NCI-H2196 (cell line): Measurements from ENCODE around the gene MAST3.

Experiments used
- DNase-seq: peaks from one replicate; lab custom pipeline; 2025; ENCODE audit not compliant: unreplicated experiment; lab: John Stamatoyannopoulos, UW

The MAST3 gene

DNA sequence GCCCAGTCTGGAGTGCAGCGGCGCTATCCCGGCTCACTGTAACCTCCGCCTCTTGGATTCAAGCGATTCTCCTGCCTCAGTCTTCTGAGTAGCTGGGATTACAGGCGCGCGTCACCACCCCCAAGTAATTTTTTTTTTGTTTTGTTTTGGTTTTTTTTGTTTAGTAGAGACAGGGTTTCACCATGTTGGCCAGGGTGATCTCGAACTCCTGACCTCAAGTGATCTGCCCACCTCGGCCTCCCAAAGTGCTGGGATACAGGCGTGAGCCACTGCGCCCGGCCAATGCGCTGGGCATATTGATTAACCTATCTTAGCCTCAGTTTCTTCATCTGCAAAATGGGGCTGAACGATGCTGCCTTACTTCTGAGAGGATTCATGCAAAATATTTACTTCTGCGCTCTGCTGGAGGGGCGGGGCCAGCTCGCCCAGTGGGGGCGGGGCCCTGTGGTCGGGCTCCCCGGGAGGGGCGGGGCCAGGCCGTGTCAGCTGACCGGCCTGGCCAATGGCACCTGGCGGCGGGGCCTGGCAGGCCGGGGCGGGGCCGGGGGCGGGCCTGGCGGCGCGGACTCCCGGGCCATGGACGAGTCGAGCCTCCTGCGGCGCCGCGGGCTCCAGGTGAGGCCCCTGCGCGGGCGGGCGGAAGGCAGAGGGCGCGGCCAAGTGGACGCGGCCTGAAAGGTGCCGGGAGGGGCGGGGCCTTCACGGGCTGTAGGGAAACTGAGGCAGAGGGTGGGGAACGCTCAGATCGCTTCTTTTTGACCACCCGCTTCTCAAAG, at the start of gene MAST3:
Gene MAST3, plus strand, starts transcription at position 562 of the 776 bp plus-strand sequence. Its CDS starts 15 bp downstream, at position 577.
- peak; percentile 95 for DNase-seq

DNA sequence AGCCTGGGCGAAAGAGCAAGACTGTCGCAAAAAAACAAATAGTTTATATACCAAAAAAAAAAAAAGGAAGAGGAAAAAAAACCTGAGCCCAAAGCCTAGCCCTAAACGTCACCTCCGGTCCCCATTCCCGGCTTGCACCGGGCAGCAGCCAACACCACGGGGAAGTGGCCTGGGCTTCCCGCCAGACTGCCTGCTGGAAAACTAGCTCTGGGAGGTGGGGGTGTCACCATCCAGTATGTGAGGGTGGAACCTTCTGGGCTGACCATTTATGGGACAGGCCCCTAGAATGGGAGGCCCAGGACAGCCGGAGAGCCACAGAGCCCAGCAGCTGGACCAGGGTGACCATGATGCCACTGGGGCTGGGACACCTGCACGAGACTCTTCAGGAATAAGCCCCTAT, 48.2 kb upstream of the MAST3 start:
- DNase-seq = peak; percentile 52

DNA sequence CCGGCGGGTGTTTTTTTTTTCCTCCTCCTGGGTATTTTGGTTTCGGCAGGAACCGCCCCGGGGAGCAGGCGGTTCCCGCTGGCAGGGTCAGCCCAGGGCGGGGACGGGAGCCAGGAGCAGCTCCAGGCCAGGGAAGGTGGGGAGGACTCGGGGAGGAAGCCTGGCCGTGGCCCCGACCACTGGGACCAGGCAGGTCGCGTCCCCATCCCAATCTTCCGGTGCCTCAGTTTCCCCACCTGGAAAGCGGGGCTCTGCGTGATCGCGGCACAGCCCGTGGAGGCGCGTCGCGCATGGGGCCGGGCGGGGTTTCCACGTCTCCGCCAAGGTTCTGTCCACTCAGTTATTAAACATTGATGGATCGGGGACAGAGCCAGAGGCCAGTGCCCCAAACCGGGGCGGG, 45.7 kb upstream of the MAST3 start:
- DNase-seq = no peak

DNA sequence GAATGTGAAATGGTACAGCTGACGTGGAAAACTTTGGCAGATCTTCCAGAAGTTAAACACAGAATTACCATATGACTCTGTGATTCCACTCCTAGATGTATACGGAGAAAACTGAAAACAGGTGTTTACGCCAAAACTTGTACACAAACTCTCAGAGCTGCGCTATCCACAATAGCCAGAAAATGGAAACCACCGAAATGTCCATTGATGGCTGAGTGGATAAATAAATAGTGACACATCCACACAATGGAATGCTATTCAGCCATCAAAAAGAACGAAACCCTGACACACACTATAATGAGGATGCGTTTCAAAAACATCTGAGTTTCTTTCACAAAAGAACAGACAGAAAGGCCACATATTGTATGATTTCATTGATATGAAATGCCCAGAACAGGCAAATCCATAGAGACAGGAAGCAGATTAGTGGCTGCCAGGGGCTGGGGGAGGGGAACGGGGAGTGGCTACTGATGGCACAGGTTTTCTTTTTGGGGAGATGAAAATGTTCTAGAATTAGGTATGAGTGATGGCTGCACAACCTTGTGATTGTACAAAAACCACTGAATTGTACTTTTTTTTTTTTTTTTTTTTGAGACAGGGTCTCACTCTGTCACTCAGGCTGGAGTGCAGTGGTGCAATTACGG, 43.9 kb upstream of the MAST3 start:
- no peak for DNase-seq

DNA sequence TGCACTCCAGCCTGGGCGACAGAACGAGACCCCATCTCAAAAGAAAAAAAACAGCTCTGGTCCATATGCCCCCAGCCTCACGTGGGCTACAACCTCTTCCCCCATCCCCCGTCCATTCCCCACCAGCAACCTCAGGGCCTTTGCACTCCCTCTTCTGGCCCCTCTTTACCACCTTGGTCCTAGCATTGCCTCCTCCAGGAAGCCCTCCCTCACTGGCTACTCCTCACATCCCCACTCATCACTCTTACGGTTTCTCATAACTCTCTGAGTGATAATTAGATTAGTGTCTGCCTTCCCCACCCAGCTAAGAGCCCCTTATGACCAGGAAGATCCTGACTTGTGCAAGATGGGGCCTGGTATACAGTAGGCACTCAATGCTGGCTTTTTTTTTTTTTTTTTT, 41.6 kb upstream of the MAST3 start:
- no peak for DNase-seq

DNA sequence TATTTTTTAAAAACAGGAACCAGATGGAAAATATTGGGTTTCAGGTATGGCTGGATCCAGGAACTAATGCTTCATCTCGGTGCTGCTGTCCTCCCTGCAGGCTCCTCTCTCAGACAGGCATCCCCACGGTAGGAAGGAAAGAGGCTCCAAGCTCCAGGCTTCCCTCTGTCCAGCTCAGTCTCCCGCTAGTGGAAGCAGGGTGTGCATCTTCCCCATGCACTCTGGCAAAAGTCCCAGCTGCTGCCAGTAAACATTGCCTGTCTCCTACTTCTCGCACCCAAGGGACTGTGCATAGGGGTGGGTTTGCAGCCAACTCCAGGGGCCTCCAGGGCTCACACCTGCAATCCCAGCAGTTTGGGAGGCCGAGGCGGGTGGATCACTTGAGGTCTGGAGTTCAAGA, 40.0 kb upstream of the MAST3 start:
- no peak for DNase-seq

DNA sequence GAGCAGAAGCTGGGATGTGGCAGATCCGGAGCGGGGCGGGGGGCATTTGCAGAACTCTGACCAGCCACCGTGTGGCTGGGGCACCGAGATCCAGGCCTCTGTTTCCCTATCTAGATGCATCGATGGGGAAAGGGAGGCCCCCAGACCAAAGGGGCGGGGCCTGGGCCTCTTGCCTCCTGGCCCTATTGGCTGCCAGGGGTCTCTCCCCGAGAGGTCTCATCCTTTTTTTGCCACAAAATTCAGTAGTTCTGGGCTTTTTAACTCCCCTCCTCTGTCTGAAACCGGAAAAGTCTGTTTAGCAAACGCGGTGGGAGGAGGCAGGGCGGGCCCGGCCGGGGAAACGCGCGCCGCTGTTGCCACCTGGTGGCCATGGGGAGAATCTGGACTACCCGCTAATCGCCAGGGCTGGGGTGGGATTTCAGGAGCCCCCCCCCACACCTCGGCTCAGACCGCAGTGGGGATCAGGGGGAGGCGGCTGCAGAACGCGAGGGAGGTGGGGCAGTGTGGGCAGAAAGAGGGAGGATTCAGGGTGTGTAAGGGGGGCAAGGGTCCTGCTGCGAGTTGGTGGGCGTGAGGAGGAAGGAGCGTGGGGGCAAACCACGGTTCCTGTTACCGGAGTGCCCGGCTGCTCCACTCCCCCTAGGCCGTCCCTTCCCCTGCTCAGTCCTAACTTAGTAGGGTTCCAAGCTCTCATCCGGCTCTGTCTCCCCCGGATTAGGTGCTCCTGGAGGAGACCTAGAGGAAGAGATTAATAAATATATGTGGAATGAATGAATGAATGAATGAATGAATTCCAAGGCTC, 39.2 kb upstream of the MAST3 start:
- DNase-seq = peak; percentile 82

DNA sequence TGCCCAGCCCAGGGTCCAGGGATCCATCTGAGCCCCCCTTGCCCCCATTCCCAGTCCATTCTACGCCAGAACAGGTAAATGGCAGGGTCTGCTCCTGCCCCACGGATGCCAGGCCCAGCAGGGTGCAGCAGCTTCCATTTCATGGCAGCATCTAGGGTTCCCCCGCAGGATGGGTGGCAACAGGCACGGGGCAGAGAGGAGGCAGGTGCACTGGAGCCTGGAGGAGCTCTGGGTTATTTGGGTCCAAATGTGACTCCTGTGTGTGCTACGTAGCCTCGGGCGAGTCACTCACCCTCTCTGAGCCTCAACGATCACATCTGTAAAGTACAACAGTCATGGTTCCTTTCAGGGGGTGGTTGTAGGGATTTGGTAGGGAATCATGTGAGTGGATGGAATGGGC, 38.3 kb upstream of the MAST3 start:
- no peak for DNase-seq

DNA sequence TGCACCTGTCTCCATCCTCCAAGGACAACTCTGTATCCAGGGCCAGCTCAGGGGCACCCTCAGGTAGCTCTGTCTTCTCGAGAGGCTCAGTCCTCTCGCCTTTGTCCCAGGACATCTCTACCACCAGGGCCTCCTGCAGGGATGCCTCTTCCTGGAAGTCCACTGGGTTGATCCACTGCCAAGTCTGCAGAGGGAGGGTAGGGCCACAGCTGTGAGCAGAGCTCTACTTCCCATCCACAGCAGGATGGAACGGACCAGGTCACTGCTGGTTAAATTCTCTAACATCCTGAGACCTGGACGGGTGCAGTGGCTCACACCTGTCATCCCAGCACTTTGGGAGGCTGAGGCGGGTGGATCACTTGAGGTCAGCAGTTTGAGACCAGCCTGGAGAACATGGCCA, 37.7 kb upstream of the MAST3 start:
- DNase-seq = no peak

DNA sequence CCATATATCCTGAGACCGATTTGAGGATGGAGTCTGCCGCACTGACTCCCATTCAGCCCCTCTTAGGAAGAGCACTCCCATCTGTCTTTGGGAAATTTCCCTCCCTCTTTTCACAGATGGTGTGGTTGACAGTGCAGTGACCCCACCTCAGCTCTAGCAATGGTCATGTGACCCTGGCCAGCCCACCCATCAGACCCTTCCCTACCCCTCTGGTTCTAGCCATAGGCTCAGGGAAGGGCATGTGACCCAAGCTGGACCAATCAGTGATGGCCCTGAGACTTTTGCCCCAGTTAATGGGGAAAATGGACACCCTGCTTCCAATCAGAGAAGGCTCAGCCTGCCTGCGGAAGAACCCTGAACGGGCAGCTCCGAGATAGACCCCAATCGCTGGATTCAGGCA, 37.1 kb upstream of the MAST3 start:
- no peak for DNase-seq

DNA sequence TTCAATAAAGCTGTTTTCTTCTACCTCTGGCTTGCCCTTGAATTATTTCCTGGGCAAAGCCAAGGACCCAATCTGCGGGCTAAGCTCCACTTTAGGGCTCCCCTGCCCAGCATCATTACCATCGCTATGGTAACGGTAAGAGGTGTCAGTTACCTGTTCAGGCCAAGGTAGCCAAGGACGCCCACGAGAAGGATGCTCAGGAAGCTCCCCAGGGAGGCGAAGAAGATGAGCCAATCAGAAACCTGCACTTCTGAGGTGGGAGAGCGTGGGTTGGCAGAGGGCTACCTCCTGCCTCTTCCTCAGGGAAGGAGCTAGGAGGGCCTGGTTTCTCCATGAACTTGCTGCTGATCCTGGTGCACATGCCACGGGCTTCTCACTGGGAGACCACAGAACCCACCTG, 35.5 kb upstream of the MAST3 start:
- DNase-seq = no peak

DNA sequence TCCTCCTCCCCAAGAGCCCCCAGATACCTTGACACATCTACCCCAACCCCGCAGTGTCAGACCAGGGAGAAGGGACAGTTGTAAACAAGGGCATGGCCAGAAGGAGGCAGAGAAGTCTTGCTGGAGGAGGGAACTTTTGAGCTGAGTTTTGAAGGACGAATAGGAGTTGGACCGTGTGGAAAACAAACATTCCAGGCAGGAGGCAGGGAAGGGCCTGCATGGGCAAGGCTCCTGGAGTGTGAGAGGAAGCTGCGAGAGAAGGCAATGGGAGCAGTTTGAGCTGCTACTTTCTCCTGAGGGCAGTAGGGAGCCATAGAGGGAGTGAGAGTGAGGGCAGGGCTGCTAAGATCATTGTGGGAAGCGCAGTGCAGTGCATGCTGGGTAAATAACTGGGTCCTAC, 34.1 kb upstream of the MAST3 start:
- DNase-seq = no peak

DNA sequence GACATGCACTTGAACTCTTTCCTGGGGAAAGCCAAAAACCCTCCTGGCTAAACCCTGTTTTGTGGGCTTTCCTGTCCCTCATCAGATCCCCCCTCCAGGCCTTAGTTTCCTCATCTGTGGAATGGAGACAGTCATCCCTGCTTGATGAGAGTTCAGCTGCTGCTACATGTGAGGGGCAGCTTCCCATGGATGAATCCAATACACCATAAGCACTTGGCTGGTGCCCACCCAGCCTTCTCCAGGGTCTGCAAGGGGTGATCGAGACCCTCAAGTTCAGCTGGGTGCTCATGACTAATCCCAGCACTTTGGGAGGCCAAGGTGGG, 32.4 kb upstream of the MAST3 start:
- no peak for DNase-seq

DNA sequence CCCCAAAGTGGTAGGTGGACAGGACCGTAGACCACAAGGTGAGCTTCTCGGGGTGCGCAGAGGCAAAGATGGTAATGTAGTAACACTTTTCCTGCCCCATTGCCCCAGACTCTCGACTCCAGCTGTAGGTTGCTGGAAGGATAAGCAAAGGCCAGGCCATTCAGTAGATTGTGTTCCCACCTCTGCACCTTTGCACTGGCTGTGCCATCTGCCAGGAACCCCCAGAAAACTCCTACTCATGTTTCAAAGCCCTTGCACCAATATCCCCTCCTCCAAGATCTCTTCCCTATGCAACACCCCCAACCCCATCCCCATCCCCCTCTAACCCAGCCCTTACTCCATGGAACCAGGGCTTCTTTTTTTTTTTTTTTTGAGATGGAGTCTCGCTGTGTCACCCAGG, 29.2 kb upstream of the MAST3 start:
- DNase-seq = no peak

DNA sequence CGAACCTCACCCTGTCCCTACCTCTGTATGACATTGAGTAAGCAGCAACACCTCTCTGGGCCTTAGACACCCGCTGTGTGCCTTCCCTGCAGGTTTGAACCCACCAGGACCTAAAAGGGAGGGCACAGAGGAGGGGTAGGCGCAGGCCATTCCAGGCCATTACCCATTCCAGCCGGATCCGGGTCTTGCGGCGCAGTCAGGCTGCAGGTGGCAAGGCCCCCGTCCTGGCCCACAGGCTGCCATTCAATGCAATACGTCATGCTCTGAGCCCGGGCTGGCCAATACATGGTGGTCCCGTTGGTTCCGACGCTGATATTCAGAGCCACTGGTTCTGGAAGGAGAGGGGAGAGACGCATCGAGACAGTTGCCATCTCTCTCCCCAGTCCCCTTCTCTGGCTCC, 28.2 kb upstream of the MAST3 start:
- DNase-seq = no peak

DNA sequence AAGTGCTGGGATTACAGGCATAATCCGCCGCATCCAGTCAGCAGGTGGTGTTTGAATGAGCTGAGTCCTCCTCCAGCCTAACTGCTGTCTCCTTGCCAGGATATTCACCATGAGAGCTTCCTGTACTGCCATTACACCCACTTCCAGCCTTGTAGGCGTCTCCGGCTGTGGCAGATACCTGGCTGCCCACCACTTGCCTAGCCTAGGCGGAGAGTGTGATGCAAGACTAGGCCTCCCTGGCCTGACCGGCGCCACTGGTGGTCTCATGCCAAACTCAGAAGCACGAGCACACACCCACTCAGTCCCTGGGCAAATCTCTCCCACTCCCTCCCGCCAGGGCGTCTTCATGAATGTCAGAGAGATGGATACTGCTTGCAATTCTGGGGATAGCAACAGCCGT, 27.4 kb upstream of the MAST3 start:
- no peak for DNase-seq

DNA sequence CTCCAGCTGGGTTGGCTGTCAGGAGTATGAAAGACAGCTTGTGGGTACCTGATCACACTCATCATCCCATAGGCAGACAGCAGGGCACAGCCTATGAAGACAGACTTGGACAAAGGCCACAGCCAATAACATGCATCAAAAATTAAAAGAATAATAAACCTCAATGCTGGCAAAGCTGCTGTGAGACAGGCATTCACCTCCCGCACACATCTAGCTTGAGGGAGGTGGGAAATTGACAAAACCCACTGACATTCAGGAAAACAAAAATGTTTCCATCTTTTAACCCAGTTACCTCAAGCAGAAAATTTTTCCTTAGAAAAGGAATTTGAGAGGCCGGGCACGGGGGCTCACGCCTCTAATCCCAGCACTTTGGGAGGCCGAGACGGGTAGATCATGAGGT, 25.2 kb upstream of the MAST3 start:
- no peak for DNase-seq

DNA sequence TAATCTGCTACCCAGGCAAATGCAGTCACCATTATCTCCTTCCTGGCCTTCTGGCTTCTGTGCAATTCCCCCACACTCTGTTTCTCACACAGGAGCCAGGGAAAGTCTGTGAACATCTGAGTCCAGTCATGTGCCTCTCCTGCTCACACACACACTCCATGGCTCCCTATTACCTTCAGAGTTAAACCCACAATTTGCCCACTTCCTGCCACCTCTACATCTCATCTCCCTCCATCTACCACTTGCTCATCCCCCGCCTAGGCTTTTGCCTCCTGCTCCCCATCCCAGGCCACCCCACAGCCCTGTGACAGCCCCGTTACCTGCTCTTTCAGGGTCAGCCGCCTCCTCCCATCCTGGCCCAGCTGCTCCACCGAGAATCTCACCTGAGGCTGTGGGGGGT, 24.4 kb upstream of the MAST3 start:
- DNase-seq = no peak

DNA sequence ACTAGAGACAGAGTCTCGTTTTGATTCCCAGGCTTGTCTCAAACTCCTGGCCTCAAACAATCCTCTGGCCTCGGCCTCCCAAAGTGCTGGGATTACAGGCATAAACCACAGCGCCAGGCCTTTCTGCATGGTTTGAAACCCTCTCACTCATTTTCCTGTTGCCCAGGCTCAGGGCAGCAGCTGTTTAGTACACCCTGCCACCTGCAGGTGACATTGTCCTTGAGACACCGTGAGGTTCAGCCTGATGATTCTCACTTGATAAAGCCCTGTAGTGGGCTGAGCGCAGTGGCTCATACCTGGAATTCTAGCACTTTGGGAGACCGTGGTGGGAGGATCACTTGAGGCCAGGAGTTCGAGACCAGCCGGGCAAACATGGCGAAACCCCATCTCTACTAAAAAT, 23.4 kb upstream of the MAST3 start:
- DNase-seq = no peak

DNA sequence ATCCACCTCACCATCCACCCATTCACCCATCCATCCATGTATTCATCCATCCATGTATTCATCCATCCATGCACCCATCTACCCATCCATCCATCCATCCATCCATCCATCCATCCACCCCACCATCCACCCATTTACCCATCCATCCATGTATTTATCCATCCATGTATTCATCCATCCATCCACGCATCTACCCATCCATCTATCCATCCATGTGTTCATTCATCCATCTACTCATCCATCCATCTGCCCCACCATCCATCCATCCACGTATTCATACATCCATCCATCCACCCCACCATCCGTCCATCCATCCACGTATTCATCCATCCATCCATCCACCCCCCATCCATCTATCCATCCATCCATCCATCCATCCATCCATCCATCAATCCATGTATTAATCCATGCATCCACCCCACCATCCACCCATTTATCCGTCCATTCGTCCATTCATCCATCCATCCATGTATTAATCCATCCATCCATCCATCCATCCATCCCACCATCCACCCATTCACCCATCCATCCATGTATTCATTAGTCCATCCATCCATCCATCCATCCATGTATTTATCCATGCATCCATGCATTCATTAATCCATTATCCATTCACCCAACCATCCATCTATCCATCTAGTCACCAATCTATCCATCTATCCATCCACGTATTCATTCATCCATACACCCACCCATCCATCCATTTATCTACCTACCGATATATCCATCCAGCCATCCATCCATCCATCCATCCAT, 13.5 kb upstream of the MAST3 start:
- DNase-seq = no peak

DNA sequence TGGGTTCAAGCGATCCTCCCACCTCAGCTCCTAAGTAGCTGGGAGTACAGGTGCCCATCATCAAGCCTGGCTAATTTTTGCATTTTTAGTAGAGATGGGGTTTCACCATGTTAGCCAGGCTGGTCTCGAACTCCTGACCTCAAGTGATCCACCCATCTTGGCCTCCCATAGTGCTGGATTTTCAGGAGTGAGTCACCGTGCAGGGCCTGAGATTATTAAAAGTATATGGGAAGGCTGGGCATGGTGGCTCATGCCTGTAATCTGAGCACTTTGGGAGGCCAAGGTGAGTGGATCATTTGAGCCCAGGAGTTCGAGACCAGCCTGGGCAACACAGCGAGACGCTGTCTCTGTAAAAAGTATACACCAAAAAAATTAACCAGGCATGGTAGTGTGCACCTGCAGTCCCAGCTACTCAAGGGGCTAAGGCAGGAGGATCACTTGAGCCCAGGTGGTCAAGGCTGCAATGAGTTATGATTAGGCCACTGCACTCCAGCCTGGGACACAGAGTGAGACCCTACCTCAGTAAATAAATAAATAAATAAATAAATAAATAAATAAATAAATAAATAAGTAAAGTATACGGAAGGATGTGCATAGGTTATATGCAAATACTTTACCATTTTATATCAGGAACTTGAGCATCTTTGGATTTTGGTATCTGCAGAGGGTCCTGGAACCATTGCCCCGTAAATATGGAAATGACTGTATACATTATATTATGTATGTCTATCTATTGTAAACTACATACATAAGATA, 11.7 kb upstream of the MAST3 start:
- no peak for DNase-seq
